ENCODE results near the gene LOX.

LOX gene

DNA sequence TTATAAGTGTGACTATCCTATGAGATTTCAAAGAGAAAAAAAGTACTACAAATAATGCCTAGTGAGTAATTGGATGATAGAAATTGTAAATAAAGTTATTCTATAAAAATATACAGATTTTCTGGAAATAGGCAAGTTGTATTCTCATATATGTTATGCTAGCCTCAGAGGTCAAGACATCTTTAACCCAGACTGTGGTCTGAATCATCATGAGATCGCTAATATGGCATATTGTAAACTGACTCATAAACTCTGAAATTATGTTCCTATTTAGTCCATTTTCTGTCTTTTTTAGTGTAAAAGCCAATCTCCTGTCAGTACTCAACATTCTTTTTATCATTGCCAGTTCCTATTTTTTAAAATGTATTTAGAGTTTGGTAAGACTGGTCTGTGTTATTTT is 14.2 kb downstream of the LOX start:
- H2BK15ac ChIP-seq (ENCODE audit: low read length), result no peak overlapping the region
- H3K27ac ChIP-seq (replicated peaks; ENCODE audit: low read length), result no peak overlapping the region
- no peak overlapping the region for H4K8ac ChIP-seq (ENCODE audit: low read depth, low read length)
- H3K9ac ChIP-seq (ENCODE audit: low read depth, low read length, poor library complexity), result no peak overlapping the region
- DNase-seq (ENCODE audit: low spot score), result no peak
- no peaks in the 10 kb centered on the region for H3K4me1 ChIP-seq (ENCODE audit: control insufficient read depth in 2 of 2, insufficient read depth in 1 of 2, low read depth in 1 of 2, low read length in 2 of 2)
- no peaks in the 10 kb centered on the region for H3K79me1 ChIP-seq (ENCODE audit: low read depth, low read length)
- H3K27me3 ChIP-seq (ENCODE audit: control insufficient read depth in 3 of 3, insufficient read depth in 3 of 3, low read depth in 1 of 3, low read length in 3 of 3), result no peaks in the 10 kb centered on the region
- no peak overlapping the region for H3K18ac ChIP-seq (ENCODE audit: low read length)
- no peak overlapping the region for H2BK120ac ChIP-seq (ENCODE audit: low read depth, low read length)
- H3K23ac ChIP-seq (ENCODE audit: low read depth, low read length, poor library complexity), result no peak overlapping the region
- H3K36me3 ChIP-seq (replicated peaks in 1 of 2; ENCODE audit: control insufficient read depth in 2 of 2, insufficient read depth in 2 of 2, low read length in 2 of 2), result no peaks in the 10 kb centered on the region
- no peak overlapping the region for H2BK12ac ChIP-seq (ENCODE audit: low read length)
- no peaks in the 10 kb centered on the region for H3K9me3 ChIP-seq (replicated peaks in 1 of 2; ENCODE audit: control insufficient read depth in 2 of 2, insufficient read depth in 1 of 2, low read depth in 1 of 2, low read length in 2 of 2)
- H3K4ac ChIP-seq (ENCODE audit: low read length), result no peak overlapping the region
- no peak overlapping the region for H3K4me3 ChIP-seq (ENCODE audit: low read length in 2 of 2)
- H2AFZ ChIP-seq (ENCODE audit: low read length), result no peak overlapping the region
- WGBS, 2 donors (ENCODE audit: extremely low coverage in 2 of 2, insufficient read length in 2 of 2, insufficient replicate concordance in 1 of 2), result no CpG with 5 or more reads among the region's 1 CpG
- H2BK5ac ChIP-seq (ENCODE audit: low read length), result no peak overlapping the region
- no peak overlapping the region for H3K4me2 ChIP-seq (ENCODE audit: insufficient read depth, low read length, poor library complexity, severe bottlenecking)
- H4K91ac ChIP-seq (ENCODE audit: low read depth, low read length, poor library complexity), result no peak overlapping the region
- H2AK5ac ChIP-seq (ENCODE audit: low read depth, low read length), result no peak overlapping the region
- no peak overlapping the region for H3K14ac ChIP-seq (ENCODE audit: low read length)

DNA sequence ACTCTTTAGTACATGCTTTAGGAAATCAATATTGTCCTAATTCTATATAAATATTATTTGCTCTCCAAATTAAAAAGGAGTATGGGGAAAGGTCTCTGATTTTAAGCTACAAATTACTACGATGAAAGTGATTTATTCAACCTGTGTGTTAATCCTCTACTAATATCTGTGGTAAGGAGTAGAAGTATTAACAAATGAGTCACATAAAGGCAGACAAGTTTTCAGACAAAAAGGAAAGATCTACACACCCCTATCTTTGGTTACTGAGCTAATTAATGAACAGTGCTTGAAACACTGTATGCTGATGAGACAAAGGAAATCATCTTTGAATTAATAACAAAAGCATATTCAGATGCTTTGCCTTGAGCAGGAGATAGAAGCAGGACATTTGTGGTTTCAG is 15.9 kb downstream of the LOX start:
- no peak overlapping the region for H2AFZ ChIP-seq (ENCODE audit: low read length)
- DNase-seq (ENCODE audit: low spot score), result no peak
- H3K9me3 ChIP-seq (replicated peaks in 1 of 2; ENCODE audit: control insufficient read depth in 2 of 2, insufficient read depth in 1 of 2, low read depth in 1 of 2, low read length in 2 of 2), result no peaks in the 10 kb centered on the region
- H3K18ac ChIP-seq (ENCODE audit: low read length), result no peak overlapping the region
- no peak overlapping the region for H3K9ac ChIP-seq (ENCODE audit: low read depth, low read length, poor library complexity)
- H2BK5ac ChIP-seq (ENCODE audit: low read length), result no peak overlapping the region
- no peak overlapping the region for H3K27ac ChIP-seq (replicated peaks; ENCODE audit: low read length)
- H3K4me3 ChIP-seq (ENCODE audit: low read length in 2 of 2), result no peak overlapping the region
- WGBS, 2 donors (ENCODE audit: extremely low coverage in 2 of 2, insufficient read length in 2 of 2, insufficient replicate concordance in 1 of 2), result no CpG with 5 or more reads among the region's 1 CpG
- no peak overlapping the region for H4K8ac ChIP-seq (ENCODE audit: low read depth, low read length)
- H4K91ac ChIP-seq (ENCODE audit: low read depth, low read length, poor library complexity), result no peak overlapping the region
- H2BK12ac ChIP-seq (ENCODE audit: low read length), result no peak overlapping the region
- H2AK5ac ChIP-seq (ENCODE audit: low read depth, low read length), result no peak overlapping the region
- H3K4me2 ChIP-seq (ENCODE audit: insufficient read depth, low read length, poor library complexity, severe bottlenecking), result no peak overlapping the region
- H3K23ac ChIP-seq (ENCODE audit: low read depth, low read length, poor library complexity), result no peak overlapping the region
- no peaks in the 10 kb centered on the region for H3K27me3 ChIP-seq (ENCODE audit: control insufficient read depth in 3 of 3, insufficient read depth in 3 of 3, low read depth in 1 of 3, low read length in 3 of 3)
- no peak overlapping the region for H3K4ac ChIP-seq (ENCODE audit: low read length)
- H3K36me3 ChIP-seq (replicated peaks in 1 of 2; ENCODE audit: control insufficient read depth in 2 of 2, insufficient read depth in 2 of 2, low read length in 2 of 2), result no peaks in the 10 kb centered on the region
- H2BK15ac ChIP-seq (ENCODE audit: low read length), result no peak overlapping the region
- H3K4me1 ChIP-seq (ENCODE audit: control insufficient read depth in 2 of 2, insufficient read depth in 1 of 2, low read depth in 1 of 2, low read length in 2 of 2), result no peaks in the 10 kb centered on the region
- H2BK120ac ChIP-seq (ENCODE audit: low read depth, low read length), result no peak overlapping the region
- H3K79me1 ChIP-seq (ENCODE audit: low read depth, low read length), result no peaks in the 10 kb centered on the region
- no peak overlapping the region for H3K14ac ChIP-seq (ENCODE audit: low read length)

DNA sequence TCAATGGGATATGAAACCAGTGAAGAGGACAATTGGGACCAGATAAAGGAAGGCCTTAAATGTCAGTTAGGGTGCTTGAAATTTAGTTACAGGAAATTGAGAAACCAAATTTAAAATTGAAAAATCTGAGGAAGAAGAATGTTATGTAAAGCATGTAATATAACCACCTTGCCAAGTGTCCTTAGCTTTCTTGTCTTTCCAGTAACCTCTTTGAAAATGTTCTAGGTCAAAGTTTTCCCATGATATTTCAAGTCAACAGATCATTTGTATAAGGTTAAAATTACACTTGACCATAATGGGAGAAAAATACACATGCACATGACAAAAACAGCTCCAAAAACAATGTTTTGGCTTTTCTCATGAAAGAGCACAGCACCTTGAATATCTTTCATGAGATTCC is 21.1 kb downstream of the LOX start:
- H2AFZ ChIP-seq (ENCODE audit: low read length), result no peak overlapping the region
- no peak overlapping the region for H2BK12ac ChIP-seq (ENCODE audit: low read length)
- no peaks in the 10 kb centered on the region for H3K9me3 ChIP-seq (replicated peaks in 1 of 2; ENCODE audit: control insufficient read depth in 2 of 2, insufficient read depth in 1 of 2, low read depth in 1 of 2, low read length in 2 of 2)
- H3K23ac ChIP-seq (ENCODE audit: low read depth, low read length, poor library complexity), result no peak overlapping the region
- H3K18ac ChIP-seq (ENCODE audit: low read length), result no peak overlapping the region
- no peak overlapping the region for H3K14ac ChIP-seq (ENCODE audit: low read length)
- H4K8ac ChIP-seq (ENCODE audit: low read depth, low read length), result no peak overlapping the region
- no peak overlapping the region for H3K4ac ChIP-seq (ENCODE audit: low read length)
- H3K9ac ChIP-seq (ENCODE audit: low read depth, low read length, poor library complexity), result no peak overlapping the region
- no peak overlapping the region for H3K27ac ChIP-seq (replicated peaks; ENCODE audit: low read length)
- H3K79me1 ChIP-seq (ENCODE audit: low read depth, low read length), result peaks cover 1% of the 10 kb centered on the region
- no peaks in the 10 kb centered on the region for H3K27me3 ChIP-seq (ENCODE audit: control insufficient read depth in 3 of 3, insufficient read depth in 3 of 3, low read depth in 1 of 3, low read length in 3 of 3)
- H3K4me1 ChIP-seq (ENCODE audit: control insufficient read depth in 2 of 2, insufficient read depth in 1 of 2, low read depth in 1 of 2, low read length in 2 of 2), result no peaks in the 10 kb centered on the region
- no peak overlapping the region for H2BK15ac ChIP-seq (ENCODE audit: low read length)
- no peak overlapping the region for H2AK5ac ChIP-seq (ENCODE audit: low read depth, low read length)
- DNase-seq (ENCODE audit: low spot score), result no peak
- H2BK120ac ChIP-seq (ENCODE audit: low read depth, low read length), result no peak overlapping the region
- no peak overlapping the region for H2BK5ac ChIP-seq (ENCODE audit: low read length)
- H3K36me3 ChIP-seq (replicated peaks in 1 of 2; ENCODE audit: control insufficient read depth in 2 of 2, insufficient read depth in 2 of 2, low read length in 2 of 2), result no peaks in the 10 kb centered on the region
- H3K4me2 ChIP-seq (ENCODE audit: insufficient read depth, low read length, poor library complexity, severe bottlenecking), result no peak overlapping the region
- no peak overlapping the region for H4K91ac ChIP-seq (ENCODE audit: low read depth, low read length, poor library complexity)
- H3K4me3 ChIP-seq (ENCODE audit: low read length in 2 of 2), result no peak overlapping the region

DNA sequence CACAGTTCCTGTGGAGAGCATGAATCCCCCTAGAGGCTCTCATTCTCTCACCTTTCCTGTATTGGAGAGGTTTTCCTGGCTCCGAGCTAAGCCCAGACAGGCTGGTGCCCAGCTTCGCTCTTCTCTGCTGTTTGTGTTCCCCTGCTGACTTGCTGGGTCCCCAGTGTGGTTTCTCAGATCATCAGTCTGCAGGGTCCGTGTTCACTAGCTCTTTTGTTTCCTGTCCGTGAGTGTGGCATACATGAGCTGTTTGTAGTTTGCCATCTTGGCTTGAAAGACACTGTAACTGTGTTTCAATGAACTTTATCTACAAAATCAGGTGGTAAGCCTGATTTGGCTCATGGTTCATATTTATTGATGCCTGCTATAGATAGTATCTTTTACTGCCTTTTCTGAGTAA is 23.8 kb downstream of the LOX start:
- Histone ChIP-seq H3K18ac (ENCODE audit: low read length) (no peak overlapping the region), H3K23ac (ENCODE audit: low read depth, low read length, poor library complexity) (no peak overlapping the region), H3K4me1 (ENCODE audit: control insufficient read depth in 2 of 2, insufficient read depth in 1 of 2, low read depth in 1 of 2, low read length in 2 of 2) (no peaks in the 10 kb centered on the region), H2BK5ac (ENCODE audit: low read length) (no peak overlapping the region), H3K79me1 (ENCODE audit: low read depth, low read length) (peaks cover 1% of the 10 kb centered on the region), H2BK120ac (ENCODE audit: low read depth, low read length) (no peak overlapping the region), H3K14ac (ENCODE audit: low read length) (no peak overlapping the region), H4K8ac (ENCODE audit: low read depth, low read length) (no peak overlapping the region), H3K27me3 (ENCODE audit: control insufficient read depth in 3 of 3, insufficient read depth in 3 of 3, low read depth in 1 of 3, low read length in 3 of 3) (no peaks in the 10 kb centered on the region), H4K91ac (ENCODE audit: low read depth, low read length, poor library complexity) (no peak overlapping the region), H2AK5ac (ENCODE audit: low read depth, low read length) (no peak overlapping the region), H3K27ac (replicated peaks; ENCODE audit: low read length) (no peak overlapping the region), H3K9me3 (replicated peaks in 1 of 2; ENCODE audit: control insufficient read depth in 2 of 2, insufficient read depth in 1 of 2, low read depth in 1 of 2, low read length in 2 of 2) (no peaks in the 10 kb centered on the region), H3K36me3 (replicated peaks in 1 of 2; ENCODE audit: control insufficient read depth in 2 of 2, insufficient read depth in 2 of 2, low read length in 2 of 2) (no peaks in the 10 kb centered on the region), H2BK15ac (ENCODE audit: low read length) (no peak overlapping the region), H3K4ac (ENCODE audit: low read length) (no peak overlapping the region), H2AFZ (ENCODE audit: low read length) (no peak overlapping the region), H3K9ac (ENCODE audit: low read depth, low read length, poor library complexity) (no peak overlapping the region), H2BK12ac (ENCODE audit: low read length) (no peak overlapping the region), H3K4me2 (ENCODE audit: insufficient read depth, low read length, poor library complexity, severe bottlenecking) (no peak overlapping the region), H3K4me3 (ENCODE audit: low read length in 2 of 2) (no peak overlapping the region)
- no CpG with 5 or more reads among the region's 4 CpGs for WGBS, 2 donors (ENCODE audit: extremely low coverage in 2 of 2, insufficient read length in 2 of 2, insufficient replicate concordance in 1 of 2)
- DNase-seq (ENCODE audit: low spot score), result no peak

All from neuronal stem cell (in vitro differentiated cells).